ENCODE measurements around the gene ATG7. TPM values are rescaled to one million over a fixed set of nuclear protein-coding genes. Genes with fewer than 3 reads are reported as not detected.
A peak's percentile ranks its signal among the peaks of the same experiment; 100 is the strongest.

ATG7 gene, protein sequence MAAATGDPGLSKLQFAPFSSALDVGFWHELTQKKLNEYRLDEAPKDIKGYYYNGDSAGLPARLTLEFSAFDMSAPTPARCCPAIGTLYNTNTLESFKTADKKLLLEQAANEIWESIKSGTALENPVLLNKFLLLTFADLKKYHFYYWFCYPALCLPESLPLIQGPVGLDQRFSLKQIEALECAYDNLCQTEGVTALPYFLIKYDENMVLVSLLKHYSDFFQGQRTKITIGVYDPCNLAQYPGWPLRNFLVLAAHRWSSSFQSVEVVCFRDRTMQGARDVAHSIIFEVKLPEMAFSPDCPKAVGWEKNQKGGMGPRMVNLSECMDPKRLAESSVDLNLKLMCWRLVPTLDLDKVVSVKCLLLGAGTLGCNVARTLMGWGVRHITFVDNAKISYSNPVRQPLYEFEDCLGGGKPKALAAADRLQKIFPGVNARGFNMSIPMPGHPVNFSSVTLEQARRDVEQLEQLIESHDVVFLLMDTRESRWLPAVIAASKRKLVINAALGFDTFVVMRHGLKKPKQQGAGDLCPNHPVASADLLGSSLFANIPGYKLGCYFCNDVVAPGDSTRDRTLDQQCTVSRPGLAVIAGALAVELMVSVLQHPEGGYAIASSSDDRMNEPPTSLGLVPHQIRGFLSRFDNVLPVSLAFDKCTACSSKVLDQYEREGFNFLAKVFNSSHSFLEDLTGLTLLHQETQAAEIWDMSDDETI
- total RNA-seq, result 61.7 TPM
- long read RNA-seq, full-length matches to known transcripts, result 7 of 52 reads
- long read RNA-seq, partial matches to known transcripts, result 11 of 52 reads
- long read RNA-seq, other reads (novel, unspliced or antisense), result 34 of 52 reads

- TF ChIP-seq CTCF (IDR thresholded peaks at IDR 0.05), result no peak
- intact Hi-C loops (cut with DNase I), result no loop called here
- peaks cover 21% of the 10 kb centered on the region for H3K4me1 ChIP-seq
- ATAC-seq, result peak; percentile 98 to 99
- peak within 1 kb of the TSS; percentile 81 for H3K4me3 ChIP-seq
- H3K36me3 ChIP-seq, result no peaks in the 10 kb centered on the region
- DNase-seq, result peak; percentile 99
- peak within 1 kb of the TSS; percentile 91 for H3K27ac ChIP-seq
- H3K9me3 ChIP-seq, result no peaks in the 10 kb centered on the region
- no peaks in the 10 kb centered on the region for H3K27me3 ChIP-seq (ENCODE audit: low read depth)
These were observed at the start of gene ATG7 for GRCh38 chr3:11271986-11272904. Gene ATG7 (plus strand): TSS chr3:11272397. CDS start chr3:11298696, 26,299 bp downstream.

DNA sequence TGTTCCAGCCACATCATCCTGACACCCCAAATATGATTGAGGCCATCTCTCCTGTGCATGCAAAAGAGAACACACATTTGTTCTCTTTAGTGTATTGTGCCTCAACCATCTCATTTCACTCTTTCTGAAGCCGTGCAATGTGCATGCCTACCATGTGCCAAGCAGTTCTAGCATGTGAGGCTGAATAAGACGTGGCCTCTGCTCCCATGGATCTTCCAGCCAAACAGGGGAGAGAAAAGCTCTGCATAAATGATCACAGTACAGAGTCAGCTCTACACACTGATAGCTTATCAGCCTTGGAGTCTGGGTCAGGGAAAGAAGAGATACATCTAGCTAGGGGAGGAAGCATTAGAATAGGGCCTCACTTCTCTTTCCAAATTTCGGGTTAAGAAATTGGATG lies 48.2 kb upstream of the ATG7 start:
- Histone ChIP-seq H3K4me3 (no peak overlapping the region), H3K27me3 (ENCODE audit: low read depth) (no peaks in the 10 kb centered on the region), H3K9me3 (no peaks in the 10 kb centered on the region), H3K4me1 (peaks cover 26% of the 10 kb centered on the region), H3K27ac (no peak overlapping the region), H3K36me3 (no peaks in the 10 kb centered on the region)
- TF ChIP-seq CTCF (IDR thresholded peaks at IDR 0.05), result no peak
- intact Hi-C loops (cut with DNase I), result no loop called here
- no peak for DNase-seq
- no peak for ATAC-seq

- intact Hi-C loops (cut with DNase I), result no loop called here
- H3K4me1 ChIP-seq, result peaks cover 26% of the 10 kb centered on the region
These were observed 47.3 kb upstream of the ATG7 start for GRCh38 chr3:11224870-11225229.

DNA sequence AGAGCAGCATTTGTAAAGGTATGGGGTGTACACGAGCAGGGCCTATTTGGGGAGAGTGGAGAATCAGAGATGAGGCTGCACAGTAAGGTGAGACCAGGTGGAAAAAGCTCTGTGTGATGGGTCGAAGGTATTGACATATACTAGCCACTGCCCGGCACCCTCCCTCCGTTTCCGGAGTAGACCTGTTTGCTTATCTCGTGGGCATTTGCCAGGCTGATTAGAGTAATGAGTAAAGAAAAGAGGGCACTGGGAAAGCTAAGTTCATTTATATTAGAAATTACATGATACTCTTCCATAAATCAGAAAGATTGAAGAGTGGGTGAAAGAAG lies 46.2 kb upstream of the ATG7 start:
- TF ChIP-seq CTCF (IDR thresholded peaks at IDR 0.05), result no peak
- intact Hi-C loops (cut with DNase I), result no loop called here
- DNase-seq, result no peak

More at GRCh38 chr3:11224870-11225229, 47.3 kb upstream of the ATG7 start:
- DNase-seq (no peak), ATAC-seq (no peak)
- Histone ChIP-seq H3K4me3 (peak overlapping the region; percentile 47), H3K27me3 (ENCODE audit: low read depth) (no peaks in the 10 kb centered on the region), H3K36me3 (no peaks in the 10 kb centered on the region), H3K27ac (peak overlapping the region; percentile 85), H3K9me3 (no peaks in the 10 kb centered on the region)
- no peak for TF ChIP-seq CTCF (IDR thresholded peaks at IDR 0.05)

GRCh38 chr3:11228041-11228440 lies 44.2 kb upstream of the ATG7 start:
- H3K4me3 ChIP-seq, result no peak overlapping the region

More for the DNA sequence above, 46.2 kb upstream of the ATG7 start:
- ATAC-seq, result no peak
- Histone ChIP-seq H3K27ac (peak overlapping the region; percentile 85), H3K9me3 (no peaks in the 10 kb centered on the region), H3K4me3 (peak overlapping the region; percentile 47), H3K27me3 (ENCODE audit: low read depth) (no peaks in the 10 kb centered on the region), H3K4me1 (peaks cover 35% of the 10 kb centered on the region), H3K36me3 (no peaks in the 10 kb centered on the region)

More at GRCh38 chr3:11228041-11228440, 44.2 kb upstream of the ATG7 start:
- no peak for ATAC-seq
- Histone ChIP-seq H3K27ac (peak overlapping the region; percentile 44), H3K4me1 (peaks cover 35% of the 10 kb centered on the region), H3K9me3 (no peaks in the 10 kb centered on the region), H3K27me3 (ENCODE audit: low read depth) (no peaks in the 10 kb centered on the region), H3K36me3 (no peaks in the 10 kb centered on the region)
- intact Hi-C loops (cut with DNase I), result no loop called here
- TF ChIP-seq CTCF (IDR thresholded peaks at IDR 0.05), result no peak
- no peak for DNase-seq

Measured in lower lobe of right lung (tissue), 2 donors.